BJ (cell line): ENCODE data around the gene MGRN1. TPM values are rescaled to one million over a fixed set of nuclear protein-coding genes. Genes with fewer than 3 reads are reported as not detected.

ENCODE experiments used
- CTCF ChIA-PET: fragments of 350-600 bp; formaldehyde crosslinking; extraction: SDS; loops from one replicate; lab custom pipeline; 2021; ENCODE audit warnings: antibody characterized with exemption, inconsistent platforms; lab: Yijun Ruan, JAX
- POLR2A ChIA-PET: fragments of 300-600 bp; sonication (Branson Sonifier 250); formaldehyde crosslinking; extraction: SDS; loops from one replicate; lab custom pipeline; 2021; ENCODE audit warnings: antibody characterized with exemption; lab: Charles Lee
- DNase-seq: peaks from one replicate; pipeline ENCODE4 v3.0.0-alpha.2; 2011; ENCODE audit warnings: low read depth
- H3K27me3 ChIP-seq: 2 replicates; pipeline ENCODE4 v1.6.0; 2011; ENCODE audit warnings: low read length; ENCODE audit not compliant: control insufficient read depth, insufficient read depth
- H3K36me3 ChIP-seq: 2 replicates; pipeline ENCODE4 v1.5.1; 2011; ENCODE audit warnings: low read length; ENCODE audit not compliant: control insufficient read depth, insufficient read depth
- H3K4me3 ChIP-seq: 2 replicates; pipeline ENCODE4 v1.5.1; 2011; ENCODE audit warnings: low read depth, mild to moderate bottlenecking, control low read depth, low read length
- polyA plus RNA-seq: library from polyadenylated mRNA; depleted of rRNA; stranded (reverse); fragments of >200 nt; gene quantifications from 2 replicates; pipeline ENCODE4 v1.2.3, GENCODE V29; 2011
- TF ChIP-seq, protein P1 (sequence below): IDR thresholded peaks from 2 replicates; pipeline ENCODE4 v1.5.1; 2011; ENCODE audit warnings: low read depth, mild to moderate bottlenecking, control low read depth, inconsistent platforms, low read length, moderate library complexity; ENCODE audit not compliant: insufficient read depth

Gene MGRN1
- polyA plus RNA-seq, 1 experiment = 4.5 TPM

DNA sequence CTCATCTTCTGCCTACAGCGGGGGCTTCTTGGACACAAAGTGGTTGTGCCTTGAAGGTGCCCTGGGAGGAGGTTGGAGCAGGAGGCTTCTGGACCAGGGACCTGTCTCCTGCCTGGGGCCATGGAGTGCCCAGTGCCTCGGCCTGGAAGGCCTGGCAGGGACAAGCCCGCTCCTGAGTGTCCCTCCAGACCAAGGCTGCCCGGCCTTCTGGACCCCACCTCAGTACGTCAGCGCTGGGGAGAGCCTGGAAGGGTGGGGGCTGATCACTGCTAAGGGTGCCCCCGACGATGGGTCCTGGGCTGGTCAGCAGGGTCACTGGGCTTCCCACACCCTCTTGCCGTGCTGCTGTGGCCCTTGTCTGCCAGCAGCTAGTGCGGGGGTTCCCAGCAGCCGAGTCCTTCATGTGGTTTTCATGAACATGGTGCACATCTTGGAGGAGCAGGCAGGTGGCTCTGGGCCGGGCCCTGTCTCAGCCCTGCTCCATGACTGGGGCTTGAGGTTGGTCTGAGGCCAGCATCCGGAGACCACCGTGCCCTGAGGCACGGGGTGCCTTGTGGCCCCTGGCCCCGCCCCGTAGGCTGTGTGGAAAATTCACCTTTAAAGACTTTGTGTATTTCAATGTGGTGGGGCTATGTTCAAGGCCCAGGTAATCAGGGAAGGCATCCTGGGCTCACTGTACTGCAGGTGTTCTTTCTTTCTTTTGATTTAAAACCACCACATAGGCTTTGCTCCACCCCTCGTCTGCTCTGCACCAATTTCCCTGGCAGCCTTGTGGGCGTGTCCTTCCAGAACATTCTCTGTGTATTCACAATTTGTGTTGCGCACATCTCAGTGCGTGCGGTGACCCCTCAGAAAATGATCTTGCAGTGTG lies 22.4 kb downstream of the MGRN1 start:
- Histone ChIP-seq H3K27me3 (no peaks in the 10 kb centered on the region), H3K36me3 (peaks cover 22% of the 10 kb centered on the region), H3K4me3 (no peak overlapping the region)
- no peak for DNase-seq
- TF ChIP-seq, protein P1, sequence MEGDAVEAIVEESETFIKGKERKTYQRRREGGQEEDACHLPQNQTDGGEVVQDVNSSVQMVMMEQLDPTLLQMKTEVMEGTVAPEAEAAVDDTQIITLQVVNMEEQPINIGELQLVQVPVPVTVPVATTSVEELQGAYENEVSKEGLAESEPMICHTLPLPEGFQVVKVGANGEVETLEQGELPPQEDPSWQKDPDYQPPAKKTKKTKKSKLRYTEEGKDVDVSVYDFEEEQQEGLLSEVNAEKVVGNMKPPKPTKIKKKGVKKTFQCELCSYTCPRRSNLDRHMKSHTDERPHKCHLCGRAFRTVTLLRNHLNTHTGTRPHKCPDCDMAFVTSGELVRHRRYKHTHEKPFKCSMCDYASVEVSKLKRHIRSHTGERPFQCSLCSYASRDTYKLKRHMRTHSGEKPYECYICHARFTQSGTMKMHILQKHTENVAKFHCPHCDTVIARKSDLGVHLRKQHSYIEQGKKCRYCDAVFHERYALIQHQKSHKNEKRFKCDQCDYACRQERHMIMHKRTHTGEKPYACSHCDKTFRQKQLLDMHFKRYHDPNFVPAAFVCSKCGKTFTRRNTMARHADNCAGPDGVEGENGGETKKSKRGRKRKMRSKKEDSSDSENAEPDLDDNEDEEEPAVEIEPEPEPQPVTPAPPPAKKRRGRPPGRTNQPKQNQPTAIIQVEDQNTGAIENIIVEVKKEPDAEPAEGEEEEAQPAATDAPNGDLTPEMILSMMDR = no peak
- POLR2A ChIA-PET = no interaction called here
- CTCF ChIA-PET = no interaction called here

DNA sequence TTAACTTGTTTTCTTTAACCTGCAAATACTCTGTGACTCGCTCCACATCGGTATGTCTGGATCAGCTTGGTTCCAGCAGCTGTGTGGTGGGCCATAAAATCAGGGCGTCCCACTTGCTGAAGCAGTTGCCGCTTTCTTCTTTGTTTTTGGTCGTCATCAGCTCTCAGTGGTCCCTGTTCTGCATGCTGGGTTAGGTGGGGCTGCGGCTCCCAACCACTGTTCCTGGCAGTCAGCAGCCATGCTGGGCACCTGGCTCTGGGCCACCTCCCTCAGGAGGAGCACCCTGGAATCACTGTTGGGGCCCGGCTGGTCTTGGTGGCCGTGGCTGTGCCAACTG lies 23.0 kb downstream of the MGRN1 start:
- Histone ChIP-seq H3K4me3 (no peak overlapping the region), H3K27me3 (no peaks in the 10 kb centered on the region), H3K36me3 (peaks cover 26% of the 10 kb centered on the region)
- TF ChIP-seq, protein P1 = no peak
- ChIA-PET CTCF (no interaction called here), POLR2A (no interaction called here)
- no peak for DNase-seq

DNA sequence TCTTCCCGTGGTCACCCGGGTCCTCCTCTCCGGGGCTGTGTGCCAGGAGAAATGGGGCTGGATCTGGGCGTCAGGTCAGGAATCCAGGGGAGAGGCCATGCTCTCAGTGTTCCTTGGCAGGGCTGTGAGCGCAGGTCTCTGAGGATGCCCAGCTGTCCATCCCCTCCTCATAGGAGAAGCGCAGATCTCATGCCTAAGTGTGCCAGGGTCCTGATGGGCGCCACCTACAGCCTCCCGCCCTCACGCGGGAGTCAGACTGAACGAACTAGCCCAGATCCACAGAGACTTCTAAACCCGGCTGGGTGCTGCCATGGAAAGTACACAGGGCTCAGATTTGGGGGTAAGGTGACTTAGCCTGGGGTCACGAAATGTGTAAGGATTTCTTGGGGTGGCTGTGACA lies 24.3 kb downstream of the MGRN1 start:
- Histone ChIP-seq H3K4me3 (no peak overlapping the region), H3K36me3 (peaks cover 28% of the 10 kb centered on the region), H3K27me3 (no peaks in the 10 kb centered on the region)
- DNase-seq = no peak
- CTCF ChIA-PET = interaction anchor here (1.0 to 2.4 kb wide), 2 partner anchors 15 to 19 kb away, joined by 3 to 5 read pairs; no protein-coding TSS in a partner anchor
- TF ChIP-seq, protein P1 = no peak
- POLR2A ChIA-PET = no interaction called here

DNA sequence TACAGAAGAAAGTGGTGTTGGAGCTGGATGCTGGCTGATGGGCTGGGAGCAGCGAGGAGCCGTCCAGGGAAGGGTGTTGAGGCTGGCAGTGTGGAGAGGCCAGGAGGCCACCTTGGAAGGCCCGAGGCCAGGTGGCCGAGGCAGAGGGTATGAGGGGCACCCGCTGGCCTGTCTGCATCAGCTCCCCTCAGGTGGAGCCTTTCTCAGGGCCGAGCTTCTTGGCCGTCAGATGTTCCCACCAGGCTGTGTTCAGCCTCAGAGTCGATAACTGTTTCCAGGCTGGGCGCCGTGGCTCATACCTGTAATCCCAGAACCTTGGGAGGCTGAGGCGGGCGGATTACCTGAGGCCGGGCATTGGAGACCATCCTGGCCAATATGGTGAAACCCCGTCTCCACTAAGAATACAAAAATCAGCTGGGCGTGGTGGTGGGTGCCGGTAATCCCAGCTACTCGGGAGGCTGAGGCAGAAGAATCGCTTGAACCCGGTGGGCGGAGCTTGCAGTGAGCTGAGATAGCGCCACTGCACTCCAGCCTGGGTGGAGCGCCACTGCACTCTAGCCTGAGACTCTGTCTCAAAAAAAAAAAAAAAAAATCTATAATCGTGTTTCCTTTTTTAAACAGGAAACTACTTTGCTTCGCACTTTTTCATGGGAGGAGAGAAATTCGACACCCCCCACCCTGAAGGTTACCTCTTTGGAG lies 25.3 kb downstream of the MGRN1 start:
- peaks cover 31% of the 10 kb centered on the region for H3K36me3 ChIP-seq
- CTCF ChIA-PET = interaction anchor here (0.8 to 2.6 kb wide), 8 partner anchors 8 to 31 kb away, joined by 3 to 15 read pairs (median 5); partner anchors contain the start of gene MGRN1
- POLR2A ChIA-PET = no interaction called here

More for the DNA sequence above, 25.3 kb downstream of the MGRN1 start:
- TF ChIP-seq, protein P1 = no peak
- no peak for DNase-seq
- H3K27me3 ChIP-seq = no peaks in the 10 kb centered on the region
- H3K4me3 ChIP-seq = no peak overlapping the region
